A673 (cell line): ENCODE data around the gene MACROD1.

ENCODE experiments used
- CTCF ChIP-seq: fragments of 300-800, 200-600 bp; sonication (generic); conservative IDR thresholded peaks from 2 replicates; pipeline ENCODE4 v1.5.1; 2017; ENCODE audit warnings: low read depth, mild to moderate bottlenecking, antibody characterized with exemption, low read length, moderate library complexity, mixed read lengths
- EZH2 ChIP-seq: fragments of 200-600 bp; sonication (generic); IDR thresholded peaks from 2 replicates; pipeline ENCODE4 v1.6.1; 2017; ENCODE audit warnings: borderline replicate concordance, low read depth, mild to moderate bottlenecking, mixed read lengths, antibody characterized with exemption, low read length; ENCODE audit not compliant: poor library complexity, severe bottlenecking

GRCh38 chr11:64176751-64177150 lies 10.8 kb upstream of the MACROD1 start:
- TF ChIP-seq EZH2 (no peak), CTCF (no peak)
